Natural killer cell (primary cell): ENCODE measurements around the gene RAB11FIP5. TPM values are rescaled to one million over a fixed set of nuclear protein-coding genes. Genes with fewer than 3 reads are reported as not detected.

ENCODE experiments used
- ATAC-seq, 3 donors: fragments of 150-1000 bp in 2 of 3; fragments of 200-7000 bp in 1 of 3; cut with Tn5 transposase; 1 replicate in 1 of 3; 2 replicates in 2 of 3; pipeline ENCODE4 v1.10.0; 2021; ENCODE audit warnings: mild to moderate bottlenecking in 2 of 3, moderate library complexity in 2 of 3
- DNase-seq, 2 donors: peaks; one replicate each; pipeline versions ENCODE4 v3.0.0 to v3.0.0-alpha.2; 2013 to 2021; ENCODE audit warnings: mixed read lengths in 1 of 2
- H3K27ac ChIP-seq: one replicate; pipeline ENCODE4 v1.5.1; 2013; ENCODE audit warnings: mild to moderate bottlenecking, low read length
- H3K27me3 ChIP-seq: one replicate; pipeline ENCODE4 v1.6.1; 2013; ENCODE audit warnings: low read length; ENCODE audit not compliant: control insufficient read depth, insufficient read depth
- H3K36me3 ChIP-seq: one replicate; pipeline ENCODE4 v1.6.1; 2013; ENCODE audit warnings: low read length; ENCODE audit not compliant: control insufficient read depth, insufficient read depth
- H3K4me1 ChIP-seq: one replicate; pipeline ENCODE4 v1.6.1; 2013; ENCODE audit warnings: low read length; ENCODE audit not compliant: control insufficient read depth, insufficient read depth
- H3K4me3 ChIP-seq: one replicate; pipeline ENCODE4 v1.5.1; 2013; ENCODE audit warnings: low read length
- H3K9me3 ChIP-seq: one replicate; pipeline ENCODE4 v1.6.1; 2013; ENCODE audit warnings: low read length; ENCODE audit not compliant: control insufficient read depth, insufficient read depth
- H3K27ac Mint-ChIP-seq, 2 donors: one replicate each; pipeline ENCODE4 v1.8.0; 2022; ENCODE audit warnings: mild to moderate bottlenecking in 2 of 2, mixed read lengths in 2 of 2, moderate library complexity in 1 of 2
- H3K27me3 Mint-ChIP-seq, 2 donors: one replicate each; pipeline ENCODE4 v1.8.0; 2022; ENCODE audit warnings: low read depth in 2 of 2, mixed read lengths in 2 of 2
- H3K36me3 Mint-ChIP-seq: one replicate; pipeline ENCODE4 v1.8.0; 2022; ENCODE audit warnings: mixed read lengths
- H3K4me1 Mint-ChIP-seq, 2 donors: one replicate each; pipeline ENCODE4 v1.8.0; 2022; ENCODE audit warnings: mixed read lengths in 2 of 2
- H3K4me3 Mint-ChIP-seq: one replicate; pipeline ENCODE4 v1.8.0; 2022; ENCODE audit warnings: mild to moderate bottlenecking, moderate library complexity, mixed read lengths
- H3K9me3 Mint-ChIP-seq, 2 donors: one replicate each; pipeline ENCODE4 v1.8.0; 2022; ENCODE audit warnings: mixed read lengths in 2 of 2
- WGBS: methylation state at CpG from one replicate; pipeline ENCODE4 v1.1.7; 2013; ENCODE audit warnings: missing lambda C conversion rate; ENCODE audit not compliant: insufficient coverage; 5-methylcytosine and 5-hydroxymethylcytosine counted together
- intact Hi-C: fragments of 100-400 bp; cut with micrococcal nuclease; formaldehyde crosslinking; loops from one replicate; pipeline ENCODE4 v1.14.2; 2022
- total RNA-seq, 4 donors: library from RNA; stranded (reverse); fragments of 120-200 nt in 1 of 4; gene quantifications; one replicate each; pipeline versions ENCODE4 v1.2.3 to v1.2.4, GENCODE V29; 2013 to 2022
- TF ChIP-seq, protein P1 (sequence below): fragments of 200-600 bp; IDR thresholded peaks from one replicate; pipeline ENCODE4 v1.8.0; 2022; ENCODE audit warnings: antibody characterized with exemption

The RAB11FIP5 gene
- total RNA-seq, 3 donors from 2014 or later (not counting 1 experiment from before 2014, with no cell fraction given), result 4.9 to 15.9 (median 11.2) TPM

DNA sequence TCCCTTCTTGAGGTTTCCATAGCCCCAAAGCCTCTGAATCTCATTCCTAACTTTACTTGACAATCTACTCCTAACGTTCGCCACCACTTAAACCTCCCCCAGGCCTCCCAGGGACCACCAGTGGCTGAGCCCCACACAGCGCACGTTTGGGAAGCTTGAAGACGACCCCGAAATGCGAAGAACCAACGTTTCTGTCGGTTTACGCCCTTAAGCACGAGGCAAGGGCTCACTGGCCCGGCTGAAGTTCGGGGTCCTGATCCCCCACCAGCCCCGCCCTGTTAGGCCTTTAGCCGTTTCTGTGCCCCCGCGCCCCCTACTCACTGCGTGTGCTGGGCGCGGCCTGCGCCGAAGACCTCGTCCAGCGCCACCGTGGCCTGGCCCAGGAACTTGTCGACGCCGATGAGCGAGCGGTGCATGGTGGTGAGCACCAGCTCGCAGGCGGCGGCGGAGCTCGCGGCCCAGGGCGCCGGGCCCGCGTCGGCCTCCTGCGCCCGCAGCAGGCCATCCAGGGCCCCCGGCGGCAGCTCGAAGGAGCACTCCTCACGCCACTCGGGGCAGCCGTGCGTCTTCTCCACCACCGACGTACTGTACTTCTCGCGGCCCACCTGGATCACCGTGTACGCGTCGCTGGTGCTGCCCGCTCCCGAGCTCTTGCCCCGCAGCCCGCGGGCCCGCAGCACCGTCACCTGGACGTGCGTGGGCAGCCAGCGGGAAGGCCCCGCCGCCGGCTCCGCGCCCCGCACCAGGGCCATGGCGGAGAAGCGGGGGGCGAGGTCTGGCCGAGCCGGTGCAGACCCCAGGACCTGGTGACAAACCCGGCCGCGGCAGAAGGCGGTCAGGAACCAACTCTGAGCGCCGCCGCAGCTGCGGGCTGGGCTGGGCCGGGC lies 479 bp downstream of the RAB11FIP5 start:
- Histone ChIP-seq H3K9me3 (no peaks in the 10 kb centered on the region), H3K27me3 (peaks cover 4% of the 10 kb centered on the region), H3K4me3 (peak overlapping the region; percentile 37), H3K4me1 (peaks cover 23% of the 10 kb centered on the region), H3K27ac (no peak overlapping the region), H3K36me3 (no peaks in the 10 kb centered on the region)
- TF ChIP-seq, protein P1, sequence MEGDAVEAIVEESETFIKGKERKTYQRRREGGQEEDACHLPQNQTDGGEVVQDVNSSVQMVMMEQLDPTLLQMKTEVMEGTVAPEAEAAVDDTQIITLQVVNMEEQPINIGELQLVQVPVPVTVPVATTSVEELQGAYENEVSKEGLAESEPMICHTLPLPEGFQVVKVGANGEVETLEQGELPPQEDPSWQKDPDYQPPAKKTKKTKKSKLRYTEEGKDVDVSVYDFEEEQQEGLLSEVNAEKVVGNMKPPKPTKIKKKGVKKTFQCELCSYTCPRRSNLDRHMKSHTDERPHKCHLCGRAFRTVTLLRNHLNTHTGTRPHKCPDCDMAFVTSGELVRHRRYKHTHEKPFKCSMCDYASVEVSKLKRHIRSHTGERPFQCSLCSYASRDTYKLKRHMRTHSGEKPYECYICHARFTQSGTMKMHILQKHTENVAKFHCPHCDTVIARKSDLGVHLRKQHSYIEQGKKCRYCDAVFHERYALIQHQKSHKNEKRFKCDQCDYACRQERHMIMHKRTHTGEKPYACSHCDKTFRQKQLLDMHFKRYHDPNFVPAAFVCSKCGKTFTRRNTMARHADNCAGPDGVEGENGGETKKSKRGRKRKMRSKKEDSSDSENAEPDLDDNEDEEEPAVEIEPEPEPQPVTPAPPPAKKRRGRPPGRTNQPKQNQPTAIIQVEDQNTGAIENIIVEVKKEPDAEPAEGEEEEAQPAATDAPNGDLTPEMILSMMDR, result no peak
- peak overlapping the region in 1 of 2 donors; percentile 77 for H3K27ac Mint-ChIP-seq
- ATAC-seq, result peak; percentile 32 to 48 (median 46)
- DNase-seq, result peak; percentile 29 to 63
- H3K36me3 Mint-ChIP-seq, result no peaks in the 10 kb centered on the region
- WGBS, result 3% methylated on average over 88 of the region's 88 CpGs
- H3K4me3 Mint-ChIP-seq, result peak overlapping the region; percentile 90
- H3K4me1 Mint-ChIP-seq, result peaks cover 11 to 28% of the 10 kb centered on the region in 2 donors
- peaks cover 0 to 13% of the 10 kb centered on the region in 2 donors for H3K27me3 Mint-ChIP-seq
- no peaks in the 10 kb centered on the region for H3K9me3 Mint-ChIP-seq
- intact Hi-C loops, result loop anchor here (1.0 kb wide), 1 partner anchor 41 kb away; the partner anchor contains the start of gene SFXN5

DNA sequence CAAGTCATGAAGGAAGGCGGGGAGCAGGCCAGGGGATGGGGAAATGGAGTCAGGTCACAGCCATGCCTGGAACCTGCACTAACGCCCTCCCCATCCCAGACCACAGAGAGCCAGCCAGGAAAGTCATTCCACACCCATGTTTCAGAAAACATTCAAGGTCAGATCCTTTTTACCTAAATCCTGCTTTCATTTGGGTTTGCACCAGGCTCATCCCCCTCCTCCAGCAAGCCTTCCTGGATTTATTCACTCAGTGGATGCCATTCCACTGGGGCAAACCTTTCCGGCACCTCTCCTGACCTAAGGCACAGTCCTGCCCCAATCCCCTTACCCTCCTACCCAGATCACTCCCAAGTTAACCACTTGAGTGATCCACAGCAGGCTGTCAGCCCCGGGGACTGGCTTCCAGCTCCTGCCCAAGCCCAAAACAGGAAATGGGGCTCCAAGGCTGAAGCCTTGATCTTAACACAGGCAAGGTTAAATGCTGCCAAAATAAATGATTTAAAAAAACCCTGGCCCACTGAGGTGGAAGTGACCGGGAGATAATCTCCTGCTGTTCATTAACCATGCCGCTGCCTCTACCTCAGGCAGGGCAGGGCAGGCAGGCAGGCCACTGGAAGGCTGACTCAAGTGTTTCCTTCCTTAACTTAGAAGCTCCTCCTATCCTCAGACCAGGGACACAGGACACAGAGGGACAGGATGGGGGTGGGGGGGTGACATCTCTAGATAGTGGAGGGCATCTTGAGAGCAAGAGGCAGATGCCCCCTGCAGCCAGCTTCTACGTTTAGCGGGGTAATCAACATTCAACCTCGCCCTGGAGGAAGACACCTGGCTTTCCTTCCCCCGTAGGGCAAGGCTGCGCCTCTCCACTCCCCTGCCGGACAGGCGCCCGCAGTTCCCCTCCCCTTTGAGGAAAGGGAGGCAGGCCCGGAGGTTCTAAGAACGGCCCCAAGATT lies 1.4 kb downstream of the RAB11FIP5 start:
- Histone ChIP-seq H3K4me3 (peak overlapping the region; percentile 37), H3K4me1 (peaks cover 30% of the 10 kb centered on the region), H3K36me3 (no peaks in the 10 kb centered on the region), H3K27ac (no peak overlapping the region), H3K9me3 (no peaks in the 10 kb centered on the region), H3K27me3 (peaks cover 4% of the 10 kb centered on the region)
- Mint-ChIP-seq H3K4me3 (peak overlapping the region; percentile 90), H3K4me1 (peaks cover 16 to 35% of the 10 kb centered on the region in 2 donors), H3K27me3 (peaks cover 0 to 17% of the 10 kb centered on the region in 2 donors), H3K36me3 (no peaks in the 10 kb centered on the region), H3K27ac (peak overlapping the region in 1 of 2 donors; percentile 77), H3K9me3 (no peaks in the 10 kb centered on the region)
- TF ChIP-seq, protein P1, result no peak
- no peak for ATAC-seq
- peak in 1 of 2 donors; percentile 27 for DNase-seq
- WGBS, result 33% methylated on average over 16 of the region's 16 CpGs
- intact Hi-C loops, result loop anchor here (1.0 kb wide), 1 partner anchor 40 kb away; the partner anchor contains the start of gene SFXN5

DNA sequence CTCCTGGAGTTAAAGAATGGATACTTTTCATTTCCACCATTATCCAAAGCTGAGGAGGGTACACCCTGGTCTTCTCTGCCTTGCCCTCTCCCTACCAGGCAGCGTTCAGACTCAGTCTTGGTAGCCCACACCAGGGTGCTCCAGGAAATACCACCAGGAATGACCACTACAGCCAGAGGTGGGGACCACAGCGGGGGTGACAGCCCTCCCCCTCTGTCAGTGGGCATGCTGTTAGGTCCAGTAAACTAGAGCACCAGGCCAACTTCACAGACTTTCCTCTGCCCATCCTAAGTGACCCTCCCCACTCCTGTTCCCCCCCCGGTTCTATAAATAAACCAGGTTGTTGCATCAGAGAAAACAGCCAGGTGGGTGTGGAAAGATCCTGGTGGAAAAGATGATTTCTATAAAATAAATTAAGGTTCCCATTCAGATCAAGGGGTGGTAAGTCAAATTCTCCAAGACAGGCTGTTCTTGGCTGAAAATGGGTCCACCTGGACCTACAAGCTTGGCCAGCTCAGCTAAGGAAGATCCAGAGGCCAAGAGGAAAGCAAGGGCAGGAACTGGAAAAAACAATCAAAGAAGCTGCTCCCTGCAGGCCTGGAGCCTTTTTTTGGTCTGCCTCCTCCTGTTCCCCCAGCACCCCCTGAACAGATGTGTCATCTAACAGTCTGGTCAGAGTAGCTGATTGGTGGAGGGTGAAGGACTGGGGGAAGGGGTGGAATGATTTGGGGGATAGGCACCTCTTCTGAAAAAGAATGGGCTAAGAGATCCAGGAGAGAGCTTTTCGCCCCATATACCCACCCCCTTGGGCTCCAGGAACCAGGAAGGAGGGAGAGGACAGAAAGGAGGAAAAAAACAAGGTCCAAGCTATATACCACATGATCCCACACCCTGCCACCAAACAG lies 2.3 kb downstream of the RAB11FIP5 start:
- H3K36me3 Mint-ChIP-seq, result no peaks in the 10 kb centered on the region
- no peak for ATAC-seq
- H3K4me1 Mint-ChIP-seq, result peaks cover 16 to 35% of the 10 kb centered on the region in 2 donors
- H3K9me3 Mint-ChIP-seq, result no peaks in the 10 kb centered on the region
- peak in 1 of 2 donors; percentile 1 for DNase-seq
- peak overlapping the region in 1 of 2 donors; percentile 39 for H3K27ac Mint-ChIP-seq
- peak overlapping the region; percentile 58 for H3K4me3 Mint-ChIP-seq
- H3K27me3 Mint-ChIP-seq, result peaks cover 0 to 17% of the 10 kb centered on the region in 2 donors
- intact Hi-C loops, result no loop called here
- Histone ChIP-seq H3K27ac (no peak overlapping the region), H3K4me1 (peaks cover 30% of the 10 kb centered on the region), H3K9me3 (no peaks in the 10 kb centered on the region), H3K4me3 (no peak overlapping the region), H3K27me3 (peaks cover 4% of the 10 kb centered on the region), H3K36me3 (no peaks in the 10 kb centered on the region)
- TF ChIP-seq, protein P1, result no peak
- WGBS, result 84% methylated on average over 2 of the region's 4 CpGs
